ENCODE results near the gene PCDHGC4.

GRCh38 chr5:141516672-141517025, 31.8 kb downstream of the PCDHGC4 start:
- TF ChIP-seq CTCF (IDR thresholded peaks at IDR 0.05) (no peak), POLR2A (IDR thresholded peaks at IDR 0.05) (no peak)

Measured in uterus (tissue), 2 donors.